ENCODE results near the gene UBN2.

UBN2 gene

DNA sequence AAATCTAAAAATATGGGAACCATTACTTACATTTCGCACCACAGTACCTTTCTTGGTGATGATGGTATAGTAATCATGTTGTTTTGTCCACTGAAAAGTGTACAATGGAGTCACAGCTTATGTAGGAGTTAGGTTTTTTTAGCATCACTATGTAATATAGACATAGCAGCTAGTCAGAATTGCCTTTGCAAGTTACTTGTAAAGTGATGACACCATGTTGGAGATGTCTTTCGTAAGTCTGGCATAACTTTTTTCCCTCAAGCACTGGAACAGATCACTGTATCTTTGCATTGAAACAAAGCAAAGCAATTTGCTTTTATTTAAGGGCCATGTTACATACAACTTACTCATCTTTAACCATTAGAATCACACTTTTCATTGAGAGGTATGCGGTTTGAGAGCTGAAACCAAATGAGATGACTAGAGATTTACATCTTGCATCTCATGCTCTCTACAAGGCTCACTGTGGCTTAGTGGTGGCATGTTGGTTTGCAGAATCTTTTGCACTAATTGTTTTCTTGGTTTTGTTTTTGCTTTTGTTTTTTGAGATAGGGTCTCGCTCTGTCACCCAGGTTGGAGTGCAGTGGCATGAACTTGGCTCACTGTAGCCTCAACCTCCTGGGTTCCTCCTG is 18.3 kb downstream of the UBN2 start:
- peak; percentile 47 for FAIRE-seq
- no peak for TF ChIP-seq POU2F2 (IDR thresholded peaks at IDR 0.05; ENCODE audit: low read depth, low read length)
- no peak for DNase-seq (ENCODE audit: insufficient read length, low spot score)

DNA sequence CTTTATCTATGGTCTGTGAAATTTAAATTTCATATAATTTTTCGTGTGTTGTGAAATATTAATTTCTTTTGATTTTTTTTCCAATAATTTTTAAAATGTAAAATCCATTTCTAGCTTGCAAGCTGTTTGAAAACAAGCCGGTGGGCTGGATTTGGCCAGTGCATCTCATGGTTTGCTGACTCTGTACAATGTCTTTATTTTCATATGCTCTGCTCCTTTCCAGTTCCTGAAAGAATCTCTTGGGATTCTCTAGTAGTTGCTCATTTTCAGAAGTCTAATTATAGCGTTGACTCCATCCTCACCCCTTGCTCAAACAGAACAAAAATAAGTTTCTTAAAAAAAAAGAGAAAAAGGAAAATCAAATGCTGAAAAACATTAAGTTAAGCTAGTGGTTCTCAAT is 21.4 kb downstream of the UBN2 start:
- FAIRE-seq (no peak), DNase-seq (ENCODE audit: insufficient read length, low spot score) (no peak)
- no peak for TF ChIP-seq POLR2A (IDR thresholded peaks at IDR 0.05; ENCODE audit: low read depth, low read length)

DNA sequence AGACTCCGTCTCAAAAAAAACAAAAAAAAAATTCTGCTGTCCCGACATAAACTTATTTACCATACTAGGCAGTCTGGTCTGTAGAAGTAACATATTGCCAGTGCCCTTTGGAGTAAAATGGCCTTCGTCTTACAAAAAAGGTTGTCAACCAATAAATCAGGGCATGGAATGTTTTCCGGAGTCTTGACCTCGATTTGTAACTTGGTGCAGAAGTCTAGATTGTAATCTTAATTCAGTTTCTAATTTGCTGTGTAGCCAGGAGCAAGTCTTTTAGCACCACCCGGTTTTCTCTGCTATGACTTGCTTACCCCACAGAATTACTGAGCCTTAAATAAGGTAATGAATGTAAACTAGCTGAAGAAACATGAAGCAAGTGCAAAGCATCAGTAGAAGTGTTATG is 23.2 kb downstream of the UBN2 start:
- DNase-seq (ENCODE audit: insufficient read length, low spot score), result no peak
- TF ChIP-seq POLR2AphosphoS5 (IDR thresholded peaks at IDR 0.05; ENCODE audit: low read depth, low read length), result no peak
- no peak for TF ChIP-seq SPI1 (IDR thresholded peaks at IDR 0.05; ENCODE audit: low read depth, low read length)
- TF ChIP-seq PAX5 (IDR thresholded peaks at IDR 0.05; ENCODE audit: insufficient read depth, low read length, severe bottlenecking), result no peak
- TF ChIP-seq POU2F2 (IDR thresholded peaks at IDR 0.05; ENCODE audit: low read depth, low read length), result no peak
- TF ChIP-seq TAF1 (IDR thresholded peaks at IDR 0.05; ENCODE audit: low read depth, low read length), result no peak
- no peak for TF ChIP-seq POLR2A (IDR thresholded peaks at IDR 0.05; ENCODE audit: low read depth, low read length)
- FAIRE-seq, result no peak

DNA sequence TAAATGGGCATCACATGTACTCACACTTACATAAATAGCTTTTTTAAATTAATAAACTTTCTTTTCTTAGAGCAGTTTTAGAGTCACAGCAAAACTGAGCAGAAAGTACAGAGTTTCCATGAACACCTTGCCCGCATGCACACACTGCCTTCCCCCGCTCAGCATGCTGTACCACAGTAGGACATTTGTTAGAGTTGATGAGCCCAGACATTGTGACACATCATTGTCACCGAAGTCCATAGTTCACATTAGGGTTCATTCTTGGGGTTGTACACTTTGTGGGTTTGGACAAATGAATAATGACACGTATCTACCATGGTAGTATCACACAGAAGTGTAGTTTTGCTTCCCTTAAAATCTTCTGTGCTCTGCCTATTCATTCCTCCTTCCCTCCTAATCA is 23.7 kb downstream of the UBN2 start:
- no peak for TF ChIP-seq TAF1 (IDR thresholded peaks at IDR 0.05; ENCODE audit: low read depth, low read length)
- TF ChIP-seq POLR2A (IDR thresholded peaks at IDR 0.05; ENCODE audit: low read depth, low read length), result no peak
- TF ChIP-seq SPI1 (IDR thresholded peaks at IDR 0.05; ENCODE audit: low read depth, low read length), result no peak
- TF ChIP-seq POLR2AphosphoS5 (IDR thresholded peaks at IDR 0.05; ENCODE audit: low read depth, low read length), result no peak
- TF ChIP-seq POU2F2 (IDR thresholded peaks at IDR 0.05; ENCODE audit: low read depth, low read length), result no peak
- no peak for TF ChIP-seq PAX5 (IDR thresholded peaks at IDR 0.05; ENCODE audit: insufficient read depth, low read length, severe bottlenecking)
- DNase-seq (ENCODE audit: insufficient read length, low spot score) (no peak), FAIRE-seq (no peak)

DNA sequence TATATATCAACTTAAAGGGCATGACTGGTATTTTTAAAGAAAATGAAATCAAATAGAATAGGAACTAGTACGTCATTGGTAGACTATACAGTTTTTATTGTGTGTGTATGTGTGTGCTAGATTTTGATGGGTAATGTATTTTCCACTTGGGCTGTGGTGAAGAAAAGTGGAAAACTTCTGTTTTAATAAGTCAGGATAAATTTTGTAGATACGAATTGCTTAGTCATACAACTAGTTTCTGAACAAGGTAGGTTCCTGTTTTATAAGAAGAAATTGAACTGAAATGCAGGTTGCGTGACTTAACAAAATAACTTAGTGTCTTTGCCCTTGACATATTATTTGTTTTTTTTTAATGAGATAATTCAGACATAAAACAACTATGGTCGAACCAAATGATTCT is 24.3 kb downstream of the UBN2 start:
- TF ChIP-seq PAX5 (IDR thresholded peaks at IDR 0.05; ENCODE audit: insufficient read depth, low read length, severe bottlenecking), result no peak
- TF ChIP-seq POU2F2 (IDR thresholded peaks at IDR 0.05; ENCODE audit: low read depth, low read length), result no peak
- TF ChIP-seq SPI1 (IDR thresholded peaks at IDR 0.05; ENCODE audit: low read depth, low read length), result no peak
- TF ChIP-seq POLR2A (IDR thresholded peaks at IDR 0.05; ENCODE audit: low read depth, low read length), result no peak
- TF ChIP-seq TAF1 (IDR thresholded peaks at IDR 0.05; ENCODE audit: low read depth, low read length), result no peak
- TF ChIP-seq POLR2AphosphoS5 (IDR thresholded peaks at IDR 0.05; ENCODE audit: low read depth, low read length), result no peak
- DNase-seq (ENCODE audit: insufficient read length, low spot score) (no peak), FAIRE-seq (no peak)

DNA sequence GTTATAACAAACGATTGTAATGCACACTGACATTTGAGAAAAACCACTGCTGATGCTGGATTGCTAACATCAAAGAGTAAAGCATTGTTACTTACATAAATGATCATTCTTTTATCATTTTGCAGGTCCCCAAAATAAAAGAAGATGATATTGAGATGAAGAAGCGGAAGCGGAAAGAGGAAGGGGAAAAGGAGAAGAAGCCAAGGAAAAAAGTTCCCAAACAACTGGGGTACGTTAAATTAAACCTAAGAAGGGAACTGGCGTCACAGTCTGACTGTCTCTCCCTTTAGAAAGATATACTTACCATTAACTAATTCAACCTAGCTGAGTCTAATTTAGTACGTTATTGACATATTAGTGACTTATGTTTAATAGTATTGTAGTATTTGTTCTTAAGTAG is 28.1 kb downstream of the UBN2 start:
- DNase-seq (ENCODE audit: insufficient read length, low spot score), result no peak
- FAIRE-seq, result no peak
- TF ChIP-seq POU2F2 (IDR thresholded peaks at IDR 0.05; ENCODE audit: low read depth, low read length) (no peak), POLR2AphosphoS5 (IDR thresholded peaks at IDR 0.05; ENCODE audit: low read depth, low read length) (no peak), TAF1 (IDR thresholded peaks at IDR 0.05; ENCODE audit: low read depth, low read length) (no peak), PAX5 (IDR thresholded peaks at IDR 0.05; ENCODE audit: insufficient read depth, low read length, severe bottlenecking) (no peak), POLR2A (IDR thresholded peaks at IDR 0.05; ENCODE audit: low read depth, low read length) (no peak)

DNA sequence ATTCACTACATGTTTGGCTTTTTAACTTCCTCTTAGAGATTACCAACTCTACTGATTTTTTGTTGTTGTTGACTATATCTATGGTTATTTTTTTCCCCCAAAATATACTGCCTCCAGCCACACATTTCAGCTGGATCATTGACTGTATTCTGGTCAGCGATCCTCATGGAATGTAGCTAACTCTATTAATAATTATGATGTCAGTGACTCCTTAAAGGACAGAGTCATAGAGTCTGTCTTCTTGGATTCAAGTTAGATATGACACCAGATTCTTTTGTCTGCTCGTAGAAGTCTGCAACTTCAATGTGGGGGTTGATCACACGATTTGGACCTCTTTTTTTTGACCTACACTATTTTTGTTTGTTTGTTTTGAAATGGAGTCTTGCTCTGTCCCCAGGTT is 33.2 kb downstream of the UBN2 start:
- FAIRE-seq (no peak), DNase-seq (ENCODE audit: insufficient read length, low spot score) (no peak)
- no peak for TF ChIP-seq POLR2AphosphoS5 (IDR thresholded peaks at IDR 0.05; ENCODE audit: low read depth, low read length)
- no peak for TF ChIP-seq POLR2A (IDR thresholded peaks at IDR 0.05; ENCODE audit: low read depth, low read length)
- no peak for TF ChIP-seq POU2F2 (IDR thresholded peaks at IDR 0.05; ENCODE audit: low read depth, low read length)
- no peak for TF ChIP-seq TAF1 (IDR thresholded peaks at IDR 0.05; ENCODE audit: low read depth, low read length)
- TF ChIP-seq PAX5 (IDR thresholded peaks at IDR 0.05; ENCODE audit: insufficient read depth, low read length, severe bottlenecking), result no peak
- TF ChIP-seq SPI1 (IDR thresholded peaks at IDR 0.05; ENCODE audit: low read depth, low read length), result no peak

DNA sequence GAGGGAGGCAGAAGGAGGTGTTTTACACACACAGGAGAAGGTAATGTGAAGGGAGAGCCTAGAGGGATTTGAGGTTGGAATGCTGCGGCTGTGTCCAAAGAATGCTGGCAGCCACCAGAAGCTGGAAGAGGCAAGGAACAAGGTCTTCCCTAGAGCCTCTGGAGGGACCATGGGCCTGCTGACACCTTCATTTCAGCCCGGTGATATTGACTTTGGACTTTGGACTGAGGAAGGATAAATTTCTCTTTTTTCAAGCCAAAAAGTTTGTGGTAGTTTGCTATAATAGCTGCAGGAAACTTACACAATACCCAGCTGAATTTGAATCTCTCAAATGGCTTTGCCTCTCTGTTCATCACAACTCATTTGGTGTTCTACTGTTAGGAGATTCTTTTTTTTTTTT is 34.6 kb downstream of the UBN2 start:
- no peak for FAIRE-seq
- no peak for DNase-seq (ENCODE audit: insufficient read length, low spot score)
- TF ChIP-seq POLR2A (IDR thresholded peaks at IDR 0.05; ENCODE audit: low read depth, low read length) (no peak), TAF1 (IDR thresholded peaks at IDR 0.05; ENCODE audit: low read depth, low read length) (no peak), POU2F2 (IDR thresholded peaks at IDR 0.05; ENCODE audit: low read depth, low read length) (no peak), POLR2AphosphoS5 (IDR thresholded peaks at IDR 0.05; ENCODE audit: low read depth, low read length) (no peak), PAX5 (IDR thresholded peaks at IDR 0.05; ENCODE audit: insufficient read depth, low read length, severe bottlenecking) (no peak), SPI1 (IDR thresholded peaks at IDR 0.05; ENCODE audit: low read depth, low read length) (no peak)

DNA sequence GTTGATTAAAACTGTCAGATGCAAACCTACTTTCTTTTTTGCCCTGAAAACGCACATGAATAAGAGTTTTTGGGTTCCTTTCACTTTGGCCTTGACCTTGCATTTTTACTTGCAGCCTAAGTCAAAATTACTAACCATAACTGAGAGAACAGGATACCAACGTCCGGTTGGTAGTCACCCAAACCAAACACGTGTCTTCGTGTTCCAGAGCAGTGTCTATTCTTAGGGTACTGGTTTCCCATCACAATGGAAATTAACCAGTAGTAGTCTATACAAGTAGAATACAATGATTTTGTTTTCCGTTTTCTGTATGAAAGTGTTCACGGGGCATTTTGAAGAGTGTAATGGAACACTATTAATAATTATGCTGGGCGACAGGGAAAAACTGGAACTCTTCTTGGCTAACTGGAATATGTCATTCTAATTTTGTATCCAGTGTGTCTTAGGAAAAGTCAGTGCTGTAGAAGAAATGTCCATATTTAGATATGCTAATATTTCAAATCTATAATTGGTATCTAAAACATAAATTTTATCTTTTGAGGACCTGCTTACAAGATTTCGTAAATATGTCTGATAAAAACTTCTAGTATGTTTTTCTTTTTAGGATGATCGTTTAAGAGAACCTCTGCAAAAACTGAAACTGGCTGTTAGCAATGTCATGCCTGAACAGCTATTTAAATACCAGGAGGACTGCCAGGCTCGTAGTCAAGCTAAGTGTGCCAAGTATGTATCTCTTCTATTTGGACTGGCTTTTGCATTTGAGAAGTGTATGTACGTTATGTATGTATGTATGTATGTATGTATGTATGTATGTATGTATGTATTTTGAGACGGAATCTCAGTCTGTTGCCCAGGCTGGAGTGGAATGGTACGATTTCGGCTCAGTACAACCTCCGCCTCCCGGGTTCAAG is 40.9 kb downstream of the UBN2 start:
- TF ChIP-seq SPI1 (IDR thresholded peaks at IDR 0.05; ENCODE audit: low read depth, low read length) (no peak), POLR2AphosphoS5 (IDR thresholded peaks at IDR 0.05; ENCODE audit: low read depth, low read length) (no peak), POU2F2 (IDR thresholded peaks at IDR 0.05; ENCODE audit: low read depth, low read length) (no peak), POLR2A (IDR thresholded peaks at IDR 0.05; ENCODE audit: low read depth, low read length) (no peak), PAX5 (IDR thresholded peaks at IDR 0.05; ENCODE audit: insufficient read depth, low read length, severe bottlenecking) (no peak), TAF1 (IDR thresholded peaks at IDR 0.05; ENCODE audit: low read depth, low read length) (no peak)
- FAIRE-seq, result no peak
- DNase-seq (ENCODE audit: insufficient read length, low spot score), result no peak
